Activated naive CD4-positive, alpha-beta T cell treated with anti-CD3 and anti-CD28 coated beads, Interleukin-2, amount 50 U/mL, for 16 hours (primary cell): ENCODE measurements around the gene RNF8.
A peak's percentile ranks its signal among the peaks of the same experiment; 100 is the strongest.

Source experiments
- DNase-seq: peaks from one replicate; pipeline ENCODE4 v3.0.0-alpha.2; 2020

RNF8 gene

DNA sequence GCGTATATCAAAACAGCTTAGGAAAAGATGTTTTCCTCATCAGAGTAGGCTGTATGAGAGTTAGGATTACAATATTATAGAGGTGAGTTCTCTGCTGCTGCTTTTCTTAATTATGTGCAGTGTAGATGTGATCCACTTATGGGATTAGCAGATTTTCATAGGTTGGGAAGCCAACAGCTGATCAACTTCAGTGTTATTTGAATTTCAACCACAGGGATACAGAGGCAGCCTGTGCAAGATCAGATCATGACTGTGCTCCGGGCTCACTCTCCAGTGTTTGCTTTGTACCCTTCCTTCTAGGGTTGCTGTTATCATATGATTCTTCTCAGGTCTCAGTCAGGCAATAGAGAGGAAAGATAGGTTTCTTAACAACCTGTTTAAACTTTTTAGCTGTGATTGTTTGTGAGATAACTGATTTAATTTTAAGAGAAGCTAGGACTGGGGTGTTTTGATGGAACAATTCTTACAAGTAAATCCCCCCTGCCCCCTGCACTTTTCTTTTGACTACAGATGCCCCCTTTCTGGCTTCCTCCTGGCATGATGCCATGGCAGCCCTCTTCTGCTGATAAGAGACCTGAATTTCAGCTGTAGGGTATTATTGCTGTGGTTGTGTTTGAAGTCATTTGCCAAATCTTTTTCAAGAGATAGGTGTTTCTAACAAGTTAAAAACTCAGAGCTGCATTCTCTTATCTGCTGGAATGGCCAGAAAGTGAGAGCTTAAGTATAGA lies 8.5 kb downstream of the RNF8 start:
- no peak for DNase-seq

DNA sequence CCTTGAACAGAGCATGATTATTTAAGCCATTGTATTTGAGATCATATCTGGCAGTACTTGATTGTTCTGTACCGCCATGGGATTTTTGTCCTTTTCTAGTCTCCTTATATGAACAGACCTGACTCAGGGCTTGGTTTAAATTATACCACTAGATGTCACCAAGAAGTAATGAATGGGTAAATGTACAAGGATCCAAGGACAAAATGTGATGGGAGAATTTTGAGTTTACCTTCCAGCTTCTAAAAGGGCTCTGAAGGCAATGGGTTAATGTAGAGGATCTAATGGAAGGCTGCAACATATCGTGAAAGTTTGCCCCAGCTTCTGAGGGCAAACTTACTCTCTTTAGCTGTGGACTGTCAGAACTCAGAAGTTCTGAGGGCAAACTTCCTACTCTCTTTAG lies 12.0 kb downstream of the RNF8 start:
- DNase-seq: no peak

DNA sequence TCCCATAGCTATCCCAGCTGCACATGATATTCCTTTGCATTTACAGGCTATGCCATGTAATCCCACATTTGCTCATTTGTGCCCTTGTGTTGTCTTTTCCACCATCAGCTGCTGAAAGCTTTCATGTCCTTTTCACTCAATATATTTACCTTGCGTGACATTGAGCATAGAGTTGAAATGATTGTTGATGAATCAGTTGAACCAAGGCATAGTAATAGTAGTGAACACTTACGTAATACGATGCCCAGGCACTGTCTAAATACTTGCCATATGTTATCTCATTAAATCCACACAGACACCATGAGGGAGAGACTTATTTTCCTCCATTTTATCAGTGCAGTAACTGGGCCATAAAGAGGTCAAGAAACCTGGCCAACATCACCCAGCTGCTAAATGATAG lies 13.1 kb downstream of the RNF8 start:
- DNase-seq: no peak

DNA sequence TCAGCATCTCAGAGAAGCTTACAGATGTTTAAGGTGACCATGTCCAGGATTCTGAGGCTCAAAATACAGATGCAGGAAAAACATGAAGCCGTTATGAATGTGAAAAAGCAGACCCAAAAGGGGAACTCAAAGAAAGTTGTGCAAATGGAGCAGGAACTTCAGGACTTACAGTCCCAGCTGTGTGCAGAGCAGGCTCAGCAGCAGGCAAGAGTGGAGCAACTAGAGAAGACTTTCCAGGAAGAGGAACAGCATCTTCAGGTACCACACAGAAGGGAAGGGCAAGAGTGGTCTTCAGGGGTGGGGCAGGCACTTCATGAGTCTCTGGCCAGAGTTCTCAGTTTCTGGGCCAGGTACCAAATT lies 15.2 kb downstream of the RNF8 start:
- no peak for DNase-seq

DNA sequence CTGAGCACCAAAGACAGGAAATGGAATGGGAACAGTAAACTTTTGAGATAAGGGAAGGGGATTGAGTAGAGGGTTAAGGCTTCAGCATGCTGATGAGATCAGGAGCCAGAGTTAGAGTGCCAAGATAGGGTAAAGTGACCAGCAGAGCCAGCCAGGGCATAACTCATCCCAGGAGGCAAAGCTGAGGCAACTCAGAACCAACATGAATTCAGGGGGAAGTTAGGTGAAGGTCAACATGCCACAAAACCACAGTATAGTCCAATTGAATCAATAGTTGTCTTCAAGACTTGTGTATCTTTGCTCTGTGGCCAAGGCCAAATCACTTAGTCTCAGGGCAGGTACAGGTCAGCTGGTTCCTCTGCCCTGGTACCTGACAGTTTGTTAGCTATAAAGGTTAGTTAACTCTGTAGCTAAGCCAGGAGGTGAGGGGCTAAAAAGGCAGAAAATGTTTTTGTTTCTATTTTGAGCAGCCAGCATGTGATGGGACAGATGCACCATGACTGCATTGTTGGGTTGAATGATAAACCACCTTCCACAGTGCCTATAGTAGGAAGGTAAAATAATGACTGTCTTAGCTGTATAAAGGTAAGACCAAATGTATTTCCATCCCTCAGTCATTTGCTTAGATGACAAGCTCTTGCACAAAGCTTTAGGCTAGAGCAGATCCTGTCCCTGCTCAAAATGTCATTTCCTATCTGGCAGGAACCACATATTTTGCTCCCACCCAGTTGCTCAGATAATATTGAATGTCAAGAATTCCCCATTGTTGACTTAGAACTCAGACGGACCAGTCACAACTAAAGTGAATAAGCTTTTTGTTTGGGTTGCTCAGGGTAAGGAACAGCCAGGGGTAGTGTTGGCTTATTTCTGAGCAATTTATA lies 15.8 kb downstream of the RNF8 start:
- no peak for DNase-seq

DNA sequence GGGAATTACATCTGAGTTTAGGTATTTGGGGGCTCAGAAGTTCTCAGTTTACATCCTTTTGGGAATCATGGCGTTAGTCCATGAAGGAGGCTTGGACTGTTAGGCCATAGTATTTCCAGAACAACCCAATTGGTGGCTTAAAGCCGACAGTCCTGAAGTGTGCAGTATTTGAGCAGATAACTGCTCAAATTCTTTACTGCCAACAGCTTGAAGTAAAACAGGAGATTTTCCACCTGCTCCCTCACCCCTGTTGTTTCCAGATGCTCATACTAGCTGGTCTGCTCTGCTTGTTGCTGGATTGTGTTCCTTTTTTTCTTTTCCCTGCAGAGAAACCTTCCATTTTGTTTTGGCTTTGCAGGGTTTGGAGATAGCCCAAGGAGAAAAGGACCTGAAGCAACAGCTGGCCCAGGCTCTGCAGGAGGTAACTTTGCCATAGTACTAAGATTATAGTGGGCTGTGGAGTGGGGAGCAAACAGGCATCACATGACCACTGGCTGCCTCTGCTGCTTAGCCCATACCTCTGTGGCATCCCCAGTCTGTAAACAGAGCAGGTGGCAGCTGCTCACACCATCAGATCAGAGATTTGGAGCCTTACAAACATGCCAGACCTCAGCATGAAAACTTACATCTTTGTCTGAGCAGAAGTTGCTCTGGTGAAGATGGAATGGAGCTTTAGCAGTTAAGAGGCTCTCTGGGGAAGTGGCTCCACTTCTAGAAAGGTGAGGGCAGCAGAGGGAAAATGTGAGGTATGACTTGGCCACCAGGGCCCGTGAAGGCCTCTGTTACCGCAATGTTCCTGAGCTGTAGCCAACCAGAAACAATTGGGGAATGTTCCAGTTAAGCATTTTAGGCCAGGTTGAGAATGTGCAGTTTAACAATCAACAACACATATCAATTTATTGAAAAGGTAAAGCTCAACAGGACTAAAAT lies 17.6 kb downstream of the RNF8 start:
- no peak for DNase-seq

DNA sequence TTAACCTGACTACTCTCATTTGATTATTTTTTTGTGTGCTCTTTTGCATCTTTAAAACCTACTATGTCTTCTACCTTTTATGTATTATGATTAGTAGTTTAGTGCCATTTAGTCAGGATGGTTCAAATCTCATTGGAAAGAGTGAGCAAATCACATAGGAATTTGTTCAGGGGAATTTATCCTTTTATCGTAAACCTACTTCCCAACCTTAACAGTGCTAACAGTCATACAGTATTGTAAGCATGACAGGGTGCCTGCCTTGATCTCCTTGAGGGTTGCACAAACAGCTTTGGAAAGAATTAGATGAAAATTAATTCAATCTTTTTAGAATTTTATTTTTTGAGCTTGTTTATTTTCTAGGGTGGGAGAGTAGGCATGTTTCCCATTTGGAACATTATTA lies 18.3 kb downstream of the RNF8 start:
- DNase-seq: no peak

DNA sequence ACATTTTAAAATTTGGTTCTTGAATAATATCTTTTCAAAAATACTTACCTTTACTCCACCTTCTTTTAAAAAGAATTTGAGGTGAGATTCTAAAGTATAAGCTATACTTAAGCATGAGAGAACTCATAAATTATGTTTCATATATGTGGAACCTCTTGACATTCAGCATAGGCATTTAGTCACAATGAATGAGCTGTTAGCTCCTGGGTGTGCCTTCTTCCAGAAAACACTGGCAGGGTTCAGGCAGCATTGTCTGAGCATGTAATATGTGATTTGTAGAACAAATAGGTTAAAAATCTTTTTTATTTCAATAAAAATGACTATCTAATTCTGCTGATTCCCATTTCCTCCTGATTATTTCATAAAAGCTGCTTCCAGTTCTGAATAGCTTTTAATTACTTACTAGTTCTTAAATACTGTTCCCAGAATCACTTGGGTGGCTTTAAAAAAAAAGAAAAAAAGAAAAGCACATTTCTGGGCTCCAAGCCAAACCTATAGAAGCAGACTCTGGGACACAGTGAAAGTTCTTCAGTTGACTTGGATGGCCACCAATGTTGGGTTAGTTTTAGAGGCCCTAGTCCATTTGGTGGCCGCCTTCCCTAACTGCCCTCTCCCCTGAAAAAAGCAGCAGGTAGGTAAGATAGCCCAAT lies 20.2 kb downstream of the RNF8 start:
- DNase-seq: no peak

DNA sequence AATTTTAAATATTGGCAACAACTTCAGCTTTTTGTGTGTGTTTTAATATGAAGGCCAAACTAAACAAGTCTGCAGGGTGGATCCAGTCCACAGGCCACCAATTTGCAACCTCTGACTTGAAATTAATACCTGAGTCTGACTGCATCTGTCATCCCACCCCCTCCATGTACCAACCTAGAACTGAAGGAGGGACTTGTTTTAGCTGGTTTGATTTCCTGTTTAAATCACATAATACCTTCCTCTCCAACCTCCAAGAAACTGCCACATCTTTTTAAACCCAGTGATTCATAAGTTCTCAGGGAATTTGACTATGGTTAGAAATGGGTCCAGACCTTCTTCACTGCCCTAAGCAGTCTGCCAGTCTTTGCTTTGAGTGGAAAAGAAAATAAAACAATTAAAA lies 21.6 kb downstream of the RNF8 start:
- DNase-seq: no peak

DNA sequence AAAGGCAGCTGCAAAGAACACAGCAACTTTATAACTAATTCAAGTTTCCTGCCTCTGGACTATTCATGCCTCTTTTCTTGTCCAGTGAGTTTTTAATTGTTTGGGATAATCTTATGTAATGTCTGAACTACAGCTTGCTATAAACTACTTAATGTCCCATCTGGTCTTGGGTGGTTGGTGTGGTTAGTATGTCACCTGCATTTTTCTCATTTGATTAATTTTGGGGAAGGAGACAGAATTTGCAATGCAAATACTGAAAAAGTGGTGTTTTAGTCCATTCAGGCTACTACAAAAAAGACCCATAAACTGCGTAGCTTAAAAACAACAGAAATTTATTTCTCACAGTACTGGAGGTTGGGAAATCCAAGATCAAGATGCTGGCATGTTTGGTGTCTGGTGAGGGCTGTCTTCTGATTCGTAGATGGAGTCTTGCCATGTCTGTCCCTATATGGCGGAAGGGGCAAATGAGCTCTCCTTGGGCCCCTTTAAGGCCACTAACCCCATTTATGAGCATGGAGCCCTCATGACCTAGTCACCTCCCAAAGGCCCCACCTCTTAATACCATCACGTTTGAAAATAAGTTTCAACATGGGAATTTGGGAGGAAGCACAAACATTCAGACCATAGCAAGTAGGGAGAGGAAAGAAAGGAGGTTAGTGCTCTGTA lies 22.4 kb downstream of the RNF8 start:
- DNase-seq: no peak

DNA sequence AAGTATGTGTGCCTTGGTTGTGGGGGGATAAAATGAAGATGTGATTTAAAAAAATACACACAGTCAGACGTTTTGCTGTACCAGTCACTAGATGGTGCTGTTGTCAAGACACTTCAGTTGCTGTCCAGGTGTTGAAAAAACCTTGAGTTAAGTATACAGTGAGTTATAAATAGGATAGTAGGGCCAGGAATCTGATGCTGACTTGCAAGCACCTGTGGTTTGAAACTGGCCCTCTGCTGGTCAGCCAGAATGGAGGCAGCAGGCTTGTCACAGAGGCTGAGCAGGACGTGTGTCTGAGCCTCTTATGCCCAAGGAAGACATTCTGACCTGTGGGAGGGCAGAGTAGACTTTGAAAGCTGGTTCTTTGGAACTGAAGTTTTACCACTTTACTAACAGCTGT lies 27.8 kb downstream of the RNF8 start:
- DNase-seq: peak; percentile 12

DNA sequence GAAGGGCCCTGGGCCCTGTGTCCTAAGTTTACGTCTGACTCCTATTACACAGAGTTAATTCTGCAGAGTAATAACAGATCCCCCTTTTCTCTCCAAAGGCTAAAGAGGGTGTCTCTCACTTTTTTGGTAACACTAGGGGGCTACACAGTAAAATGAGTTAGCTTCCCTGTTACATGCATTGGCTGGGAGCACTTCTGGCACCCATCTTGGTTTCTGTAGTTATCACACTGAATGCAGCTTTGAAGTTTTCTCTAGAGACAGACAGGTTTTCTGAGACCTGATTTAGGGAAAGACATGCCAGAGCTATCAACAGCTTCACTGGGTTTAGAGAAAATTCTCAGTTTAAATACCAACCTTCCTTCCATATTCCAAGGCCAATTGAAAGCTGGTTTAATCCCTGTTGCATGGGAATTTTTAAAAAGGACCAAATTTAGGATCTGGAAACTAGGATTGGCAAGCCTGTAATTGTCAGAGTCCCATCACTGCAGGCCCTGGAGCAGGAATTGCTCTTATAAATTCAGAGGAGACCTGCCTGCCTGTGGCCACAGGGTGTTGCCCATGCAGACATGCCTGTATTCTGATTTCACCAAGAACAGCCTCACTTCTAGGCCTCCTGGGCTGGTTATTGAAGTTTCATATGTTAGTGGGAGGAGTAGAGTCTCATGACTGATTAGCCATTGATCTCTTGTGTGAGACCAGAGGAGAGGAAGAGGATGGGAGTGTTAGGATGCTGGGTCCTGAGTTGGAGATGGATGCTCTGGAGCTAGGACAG lies 29.4 kb downstream of the RNF8 start:
- DNase-seq: no peak

DNA sequence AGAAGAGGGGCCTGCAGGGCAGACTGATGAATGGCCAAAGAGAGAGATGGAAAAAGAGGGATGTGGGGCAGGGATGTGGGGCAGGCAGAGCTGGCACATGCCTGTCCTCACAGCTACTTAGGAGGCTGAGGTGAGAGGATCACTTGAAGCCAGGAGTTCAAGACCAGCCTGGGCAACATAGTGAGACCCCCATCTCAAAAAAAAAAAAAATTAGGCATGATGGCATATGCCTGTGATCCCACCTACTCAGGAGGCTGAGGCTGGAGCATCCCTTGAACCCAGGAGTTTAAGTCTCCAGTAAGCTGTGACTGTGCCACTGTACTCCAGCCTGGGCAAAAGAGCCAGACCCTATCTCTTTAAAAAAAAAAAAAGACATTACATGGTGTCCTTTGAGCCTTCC lies 34.8 kb downstream of the RNF8 start:
- DNase-seq: no peak

DNA sequence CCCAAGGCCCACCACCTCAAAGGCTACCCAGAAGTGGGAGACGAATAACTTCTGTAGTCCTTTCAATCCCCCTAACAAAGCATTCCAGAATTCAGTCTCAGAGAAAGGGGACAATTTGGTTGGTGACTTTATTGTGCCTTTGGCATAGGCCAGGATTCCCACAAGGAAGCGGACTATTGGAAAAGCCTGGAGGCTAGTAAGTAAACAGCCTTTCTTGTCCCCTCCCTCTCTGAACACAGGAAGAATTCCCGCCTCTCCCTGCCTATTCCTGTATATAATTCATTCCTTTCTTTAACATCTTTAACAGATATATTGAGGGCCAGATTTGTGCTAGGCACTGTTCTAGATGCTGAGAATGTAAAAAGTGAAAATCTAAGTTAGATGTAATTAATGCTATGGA lies 36.1 kb downstream of the RNF8 start:
- DNase-seq: no peak

DNA sequence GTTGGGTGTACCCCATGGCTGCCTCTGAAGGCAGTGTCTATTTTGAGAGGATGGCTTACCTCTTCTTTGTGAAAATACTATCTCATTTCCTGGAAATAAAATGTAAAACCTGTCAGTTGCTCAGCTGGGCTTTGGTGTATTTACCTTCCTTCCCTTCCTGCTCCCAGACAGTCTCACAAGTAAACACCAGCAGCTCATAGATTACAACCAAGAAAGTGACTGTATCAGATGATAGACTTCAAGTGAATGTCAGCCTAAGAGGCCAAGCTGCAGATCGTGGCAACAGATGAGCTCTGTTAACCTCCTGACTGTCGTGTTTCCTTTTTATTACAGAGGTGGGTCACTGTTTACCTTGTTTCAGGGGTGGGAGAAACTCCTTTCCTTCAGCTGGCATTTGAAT lies 37.3 kb downstream of the RNF8 start:
- no peak for DNase-seq

DNA sequence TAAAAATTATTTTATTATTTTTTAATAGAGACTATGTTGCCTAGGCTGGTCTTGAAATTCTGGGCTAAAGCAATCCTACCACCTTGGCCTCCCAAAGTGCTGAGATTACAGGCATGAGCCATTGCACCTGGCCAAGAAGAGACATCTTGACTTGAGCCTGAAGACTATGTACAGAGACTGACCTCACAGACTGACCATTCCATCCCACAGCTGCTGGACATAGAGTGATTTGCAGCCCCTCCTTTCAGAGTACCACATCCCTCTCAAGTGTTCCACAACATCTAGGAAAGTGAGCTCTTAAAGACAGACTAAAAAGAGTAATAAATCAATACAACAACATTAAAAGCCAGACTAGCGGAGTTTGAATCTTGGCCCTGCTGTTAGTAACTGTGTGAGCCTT lies 39.0 kb downstream of the RNF8 start:
- no peak for DNase-seq

DNA sequence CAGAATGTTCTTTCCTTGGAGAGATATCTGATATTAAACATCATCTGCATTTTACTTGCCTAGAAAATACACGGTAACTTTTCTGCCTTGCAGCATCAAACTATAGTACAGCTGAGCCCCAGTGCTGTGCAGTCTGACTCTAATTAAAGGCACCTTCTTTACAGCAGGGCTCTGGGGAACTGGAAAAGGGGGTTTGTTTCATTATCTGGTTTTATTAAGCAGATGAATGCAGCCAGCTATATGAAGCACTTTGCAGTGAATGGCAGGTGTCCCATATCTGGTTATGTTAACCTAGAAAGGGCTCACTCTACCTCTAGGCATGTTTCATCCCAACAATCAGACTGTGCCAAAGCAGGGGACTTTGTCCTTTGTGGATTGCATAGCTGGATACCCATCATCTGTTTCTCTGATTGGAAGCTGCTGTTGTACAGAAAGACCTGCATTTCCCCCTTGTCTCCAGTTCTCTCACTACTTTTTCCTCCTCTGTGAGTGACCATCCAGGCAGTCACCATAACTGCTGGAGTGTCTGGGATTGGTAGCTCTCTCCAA lies 39.7 kb downstream of the RNF8 start:
- DNase-seq: no peak

DNA sequence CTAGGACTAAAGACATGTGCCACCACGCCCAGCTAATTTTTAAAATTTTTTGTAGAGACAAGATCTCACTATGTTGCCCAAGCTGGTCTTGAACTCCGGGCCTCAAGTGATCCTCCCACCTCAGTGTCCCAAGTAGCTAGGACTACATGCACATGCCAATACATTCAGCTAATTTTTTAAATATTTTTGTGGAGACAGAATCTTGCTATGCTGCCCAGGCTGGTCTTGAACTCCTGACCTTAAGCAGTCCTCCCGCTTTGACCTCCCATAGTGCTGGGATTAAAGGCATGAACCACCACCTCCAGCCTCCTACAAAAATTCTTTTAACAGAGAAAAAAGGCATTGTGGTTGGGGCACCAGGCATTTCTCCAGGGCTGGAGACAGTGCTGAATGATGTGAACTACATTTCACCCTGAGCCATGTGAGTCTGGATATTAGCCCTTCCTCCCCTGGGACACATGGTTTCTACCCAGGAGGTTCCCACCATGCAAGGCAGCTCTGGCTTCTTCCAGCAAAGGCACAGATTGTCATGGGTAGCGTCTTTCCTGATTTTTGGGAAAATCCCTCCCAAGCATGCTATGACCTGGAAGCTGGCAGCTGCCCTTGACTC lies 42.9 kb downstream of the RNF8 start:
- DNase-seq: no peak

DNA sequence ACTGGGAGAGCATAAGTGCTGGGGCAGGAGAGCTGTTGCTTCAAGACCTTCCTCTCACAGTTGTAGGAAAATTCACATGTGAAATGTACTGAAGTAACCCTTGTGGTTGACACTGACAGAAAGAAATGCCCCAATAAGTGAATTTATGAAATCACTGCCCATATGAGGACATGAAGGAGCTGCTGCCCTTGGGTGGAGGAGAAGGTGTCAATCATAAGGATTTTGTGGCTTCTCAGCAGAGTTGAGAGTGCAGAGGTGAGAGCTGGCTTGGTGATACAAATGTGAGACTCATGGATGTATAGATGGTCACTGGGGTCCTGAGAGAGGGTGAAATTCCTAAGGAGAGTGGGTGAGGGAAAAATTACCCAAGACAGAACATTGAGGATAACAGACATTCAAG lies 45.3 kb downstream of the RNF8 start:
- no peak for DNase-seq

DNA sequence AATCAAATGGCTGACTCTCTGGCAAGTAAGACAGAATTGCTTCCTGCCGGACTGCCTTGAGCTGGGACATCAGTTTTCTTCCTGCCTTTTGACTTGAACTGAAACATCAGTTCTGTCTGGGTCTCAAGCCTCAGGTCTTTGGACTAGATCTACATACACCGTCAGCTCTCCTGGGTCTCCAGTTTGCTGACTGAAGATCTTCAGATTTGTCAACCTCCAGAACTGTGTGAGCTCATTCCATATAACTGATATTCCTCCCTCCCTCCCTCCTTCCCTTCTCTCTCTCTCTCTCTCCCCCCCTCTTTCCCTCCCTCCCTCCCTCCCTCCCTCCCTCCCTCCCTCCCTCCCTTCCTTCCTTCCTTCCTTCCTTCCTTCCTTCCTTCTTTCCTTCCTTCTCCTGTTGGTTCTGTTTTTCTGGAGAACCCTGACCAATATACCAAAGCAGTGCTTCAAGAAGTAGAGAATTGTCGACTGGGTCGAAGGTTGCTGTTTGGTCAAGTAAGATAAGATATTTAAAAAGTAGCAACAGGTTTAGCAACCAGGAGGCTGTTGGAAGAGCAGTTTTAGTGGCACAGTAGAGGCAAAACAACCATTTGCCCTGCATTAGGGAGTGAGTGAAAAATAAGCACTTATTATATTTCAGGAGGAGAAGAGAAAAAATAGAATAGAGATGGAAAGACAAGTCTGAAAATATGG lies 46.2 kb downstream of the RNF8 start:
- DNase-seq: no peak
